Tibial nerve (tissue), 3 donors: ENCODE data around the gene RPS10.

ENCODE experiments used
- CTCF ChIP-seq, 5 experiments: fragments of 200-600 bp in 3 of 5; fragments of 450-650 bp in 2 of 5; sonication (generic) in 3 of 5; IDR thresholded peaks; one replicate each; pipeline ENCODE4 v1.5.1; 2016 to 2019; ENCODE audit warnings: antibody characterized with exemption in 5 of 5, mild to moderate bottlenecking in 3 of 5, moderate library complexity in 2 of 5
- POLR2A ChIP-seq, 2 donors: fragments of 450-650 bp; IDR thresholded peaks; one replicate each; pipeline ENCODE4 v1.6.1; 2017; ENCODE audit warnings: antibody characterized with exemption in 2 of 2, mild to moderate bottlenecking in 2 of 2, moderate library complexity in 2 of 2

- TF ChIP-seq CTCF (IDR thresholded peaks at IDR 0.05) (no peak), POLR2A (IDR thresholded peaks at IDR 0.05) (no peak)
These were observed 56.5 kb downstream of the RPS10 start for GRCh38 chr6:34369385-34369784.
